Ammon's horn (tissue), 1 donor: ENCODE results near the gene CCPG1.

Experiments
- DNase-seq: peaks from one replicate; pipeline ENCODE4 v3.0.0-alpha.2; 2016; ENCODE audit warnings: low spot score

CCPG1 gene

DNA sequence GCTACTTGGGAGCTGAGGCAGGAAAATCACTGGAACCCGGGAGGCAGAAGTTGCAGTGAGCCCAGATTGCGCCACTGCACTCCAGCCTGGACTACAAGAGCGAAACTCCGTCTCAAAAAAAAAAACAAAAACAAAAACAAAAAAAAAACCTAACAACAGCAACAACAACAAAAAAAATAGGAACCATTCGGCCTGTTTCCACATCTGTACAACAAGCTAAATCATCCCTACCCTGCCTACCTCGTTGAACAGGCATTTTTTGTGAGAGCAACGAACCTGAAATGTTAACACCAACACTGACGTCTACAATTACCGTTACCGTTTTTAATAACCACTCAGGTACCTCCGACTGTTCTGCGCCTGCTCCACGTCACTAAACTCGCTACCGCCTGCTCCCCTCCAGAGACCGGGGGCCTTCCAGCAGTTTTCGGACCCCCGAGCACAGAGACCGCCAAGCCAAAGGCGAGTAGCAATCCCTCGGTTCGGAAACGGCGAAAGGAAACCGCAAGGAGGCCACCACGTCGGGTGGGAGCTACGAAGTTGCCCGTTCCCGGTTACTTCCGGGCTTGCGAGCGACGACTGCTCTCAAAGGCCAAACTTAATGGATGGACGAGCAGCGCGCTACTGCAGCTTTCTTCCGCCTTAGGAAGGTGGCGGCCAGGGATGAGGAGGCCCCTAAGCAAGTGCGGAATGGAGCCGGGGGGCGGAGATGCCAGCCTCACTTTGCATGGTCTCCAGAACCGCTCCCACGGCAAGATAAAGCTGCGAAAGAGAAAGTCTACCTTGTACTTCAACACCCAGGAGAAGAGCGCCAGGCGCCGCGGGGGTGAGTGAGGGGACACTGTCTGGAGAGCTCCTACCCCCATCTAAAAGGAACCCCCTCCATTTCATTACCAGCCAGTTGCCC is 89.3 kb downstream of the CCPG1 start, which contains the start of the genes PIGB and PIGBOS1:
PIGB (plus strand) TSS at position 635 of the 907 bp plus-strand sequence; CDS start at position 664, 29 bp downstream.
PIGBOS1 (minus strand) TSS at position 536 of the 907 bp plus-strand sequence. CDS start 1,331 bp downstream, outside the sequence.
- DNase-seq: peak; percentile 88
